ENCODE data around the gene ZEB1. TPM values are rescaled to one million over a fixed set of nuclear protein-coding genes. Genes with fewer than 3 reads are reported as not detected.

The ZEB1 gene
- total and polyA plus RNA-seq, 2 of the 4 experiments (the other 2 are of a cell fraction), result 23.7 to 108 TPM

DNA sequence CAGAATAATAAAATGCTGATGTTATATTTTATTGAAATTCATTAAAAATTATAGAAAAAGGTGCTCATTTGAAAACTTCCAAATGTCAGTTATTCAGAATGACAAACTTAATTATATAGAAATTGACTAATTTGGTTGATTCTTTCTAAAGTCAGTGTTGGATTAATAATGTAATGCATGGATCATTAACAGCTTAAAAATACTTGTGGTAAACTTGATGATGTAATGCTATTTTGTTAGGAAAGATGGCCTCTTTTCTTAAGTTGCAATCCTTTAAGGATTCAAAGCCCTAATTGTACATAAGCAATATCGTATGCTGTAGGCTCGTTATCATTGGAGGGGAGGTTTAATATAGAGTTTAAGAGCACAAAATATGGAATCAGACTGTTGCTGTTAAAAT, 141.2 kb downstream of the ZEB1 start:
- H3K9ac ChIP-seq (ENCODE audit: low read depth, low read length), result no peak overlapping the region
- intact Hi-C loops (cut with micrococcal nuclease), result no loop called here
- H2BK20ac ChIP-seq (ENCODE audit: low read depth, low read length), result no peak overlapping the region
- no peak overlapping the region for H2BK5ac ChIP-seq (ENCODE audit: low read depth, low read length, poor library complexity, severe bottlenecking)
- H2AFZ ChIP-seq (replicated peaks; ENCODE audit: low read length, poor library complexity), result no peak overlapping the region
- no peak overlapping the region for H3K4ac ChIP-seq (ENCODE audit: low read depth, low read length)
- WGBS, 2 experiments (ENCODE audit: extremely low coverage in 2 of 2, insufficient read length in 1 of 2), result no CpG with 5 or more reads among the region's 2 CpGs
- TF ChIP-seq CEBPB (IDR thresholded peaks at IDR 0.05; ENCODE audit: low read depth, low read length), result no peak
- TF ChIP-seq, protein P1, sequence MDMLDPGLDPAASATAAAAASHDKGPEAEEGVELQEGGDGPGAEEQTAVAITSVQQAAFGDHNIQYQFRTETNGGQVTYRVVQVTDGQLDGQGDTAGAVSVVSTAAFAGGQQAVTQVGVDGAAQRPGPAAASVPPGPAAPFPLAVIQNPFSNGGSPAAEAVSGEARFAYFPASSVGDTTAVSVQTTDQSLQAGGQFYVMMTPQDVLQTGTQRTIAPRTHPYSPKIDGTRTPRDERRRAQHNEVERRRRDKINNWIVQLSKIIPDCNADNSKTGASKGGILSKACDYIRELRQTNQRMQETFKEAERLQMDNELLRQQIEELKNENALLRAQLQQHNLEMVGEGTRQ (IDR thresholded peaks at IDR 0.05; ENCODE audit: low read depth, low read length), result no peak
- TF ChIP-seq RAD21 (IDR thresholded peaks at IDR 0.05; ENCODE audit: low read length), result no peak
- no peak for TF ChIP-seq CHD1 (IDR thresholded peaks at IDR 0.05; ENCODE audit: low read depth, low read length)
- no peak for TF ChIP-seq MAZ (IDR thresholded peaks at IDR 0.05; ENCODE audit: borderline replicate concordance, low read depth, low read length)
- no peak for TF ChIP-seq RFX5 (IDR thresholded peaks at IDR 0.05; ENCODE audit: low read depth, low read length)
- no peak for TF ChIP-seq MXI1 (IDR thresholded peaks at IDR 0.05; ENCODE audit: borderline replicate concordance, low read depth, low read length)
- no peak for TF ChIP-seq MAFK (IDR thresholded peaks at IDR 0.05; ENCODE audit: low read depth, low read length)
- no peak for TF ChIP-seq NFE2L2 (IDR thresholded peaks at IDR 0.05; ENCODE audit: low read depth, low read length)
- TF ChIP-seq CTCF (conservative IDR thresholded peaks at IDR 0.05; ENCODE audit: low read depth, low read length), result no peak
- TF ChIP-seq, protein P2, sequence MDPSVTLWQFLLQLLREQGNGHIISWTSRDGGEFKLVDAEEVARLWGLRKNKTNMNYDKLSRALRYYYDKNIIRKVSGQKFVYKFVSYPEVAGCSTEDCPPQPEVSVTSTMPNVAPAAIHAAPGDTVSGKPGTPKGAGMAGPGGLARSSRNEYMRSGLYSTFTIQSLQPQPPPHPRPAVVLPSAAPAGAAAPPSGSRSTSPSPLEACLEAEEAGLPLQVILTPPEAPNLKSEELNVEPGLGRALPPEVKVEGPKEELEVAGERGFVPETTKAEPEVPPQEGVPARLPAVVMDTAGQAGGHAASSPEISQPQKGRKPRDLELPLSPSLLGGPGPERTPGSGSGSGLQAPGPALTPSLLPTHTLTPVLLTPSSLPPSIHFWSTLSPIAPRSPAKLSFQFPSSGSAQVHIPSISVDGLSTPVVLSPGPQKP (IDR thresholded peaks at IDR 0.05; ENCODE audit: borderline replicate concordance, low read depth, low read length), result no peak
- TF ChIP-seq SMC3 (IDR thresholded peaks at IDR 0.05; ENCODE audit: low read depth, low read length), result no peak
- no peak for TF ChIP-seq FOS (IDR thresholded peaks at IDR 0.05; ENCODE audit: low read depth, low read length)
- no peak for TF ChIP-seq RCOR1 (IDR thresholded peaks at IDR 0.05; ENCODE audit: insufficient replicate concordance, low read length)
- TF ChIP-seq POLR2A (IDR thresholded peaks at IDR 0.05; ENCODE audit: low read depth, low read length), result no peak
- TF ChIP-seq BHLHE40 (IDR thresholded peaks at IDR 0.05; ENCODE audit: low read depth, low read length), result no peak
- ATAC-seq (ENCODE audit: low read depth) (no peak), DNase-seq (no peak)
- no peaks in the 10 kb centered on the region for H3K27me3 ChIP-seq (ENCODE audit: control insufficient read depth, insufficient read depth, low read length)
- no peak overlapping the region for H2AK5ac ChIP-seq (ENCODE audit: low read depth, low read length)
- H2BK120ac ChIP-seq (ENCODE audit: low read depth, low read length), result no peak overlapping the region
- no peak overlapping the region for H3K23ac ChIP-seq (ENCODE audit: low read depth, low read length)
- H2AK9ac ChIP-seq (replicated peaks; ENCODE audit: low read depth, low read length, poor library complexity), result no peak overlapping the region
- no peak overlapping the region for H2BK15ac ChIP-seq (ENCODE audit: low read depth, low read length)
- ChIA-PET CTCF (no interaction called here), POLR2A (ENCODE audit: unreplicated experiment) (no interaction called here)
- peaks cover 24 to 42% of the 10 kb centered on the region in 2 experiments for H3K79me1 ChIP-seq (ENCODE audit: low read depth in 1 of 2, low read length in 2 of 2)
- H3K36me3 ChIP-seq (ENCODE audit: control insufficient read depth, insufficient read depth, low read length), result peaks cover 9% of the 10 kb centered on the region
- no peak overlapping the region for H3K18ac ChIP-seq (ENCODE audit: low read depth, low read length)
- no peak overlapping the region for H3K4me3 ChIP-seq (ENCODE audit: insufficient read depth, low read depth, low read length)
- H3K4me2 ChIP-seq (ENCODE audit: low read depth, low read length), result no peak overlapping the region
- BruUV-seq (replicated peaks), result no TSS peak
- in situ Hi-C loops (cut with MboI; ENCODE audit: low sequenced_read_pairs), result no loop called here
- H4K5ac ChIP-seq (ENCODE audit: low read depth, low read length), result no peak overlapping the region
- peaks cover 5% of the 10 kb centered on the region for H3K9me1 ChIP-seq (ENCODE audit: insufficient read depth, low read length)
- H3K56ac ChIP-seq (ENCODE audit: extremely low read depth, insufficient read depth, low read length), result no peak overlapping the region
- no peak overlapping the region for H4K91ac ChIP-seq (ENCODE audit: insufficient read depth, low read depth, low read length)
- H3K27ac ChIP-seq (ENCODE audit: insufficient read depth, low read length), result no peak overlapping the region
- H3K14ac ChIP-seq (replicated peaks; ENCODE audit: low read depth, low read length), result no peak overlapping the region
- H3K4me1 ChIP-seq (ENCODE audit: control insufficient read depth, insufficient read depth, low read length), result peaks cover 2% of the 10 kb centered on the region; the same call in 1 of the 2 replicates
- dilution Hi-C loops (cut with HindIII; ENCODE audit: low sequenced_read_pairs, unreplicated experiment), result no loop called here
- H3K9me3 ChIP-seq (ENCODE audit: control insufficient read depth, insufficient read depth, low read length), result peaks cover 10% of the 10 kb centered on the region
- no peak overlapping the region for H4K8ac ChIP-seq (ENCODE audit: low read depth in 2 of 2, low read length in 2 of 2)
- H4K20me1 ChIP-seq (ENCODE audit: insufficient read depth, low read length), result peaks cover 38% of the 10 kb centered on the region
